LNCAP (cell line): ENCODE results near the gene PDZD2.

Source experiments
- CTCF ChIP-seq: fragments of 450-650 bp; IDR thresholded peaks from 2 replicates; pipeline ENCODE4 v1.5.1; 2017; ENCODE audit warnings: mild to moderate bottlenecking

The PDZD2 gene

GRCh38 chr5:32153723-32154122, 514.8 kb downstream of the PDZD2 start:
- no peak for TF ChIP-seq CTCF

GRCh38 chr5:32155211-32155610, 516.3 kb downstream of the PDZD2 start:
- no peak for TF ChIP-seq CTCF

GRCh38 chr5:32156635-32157034, 517.7 kb downstream of the PDZD2 start:
- no peak for TF ChIP-seq CTCF

GRCh38 chr5:32157078-32157477, 518.1 kb downstream of the PDZD2 start:
- TF ChIP-seq CTCF = no peak

- no peak for TF ChIP-seq CTCF
Measured at GRCh38 chr5:32158679-32158975, 519.7 kb downstream of the PDZD2 start.

- no peak for TF ChIP-seq CTCF
Measured at GRCh38 chr5:32159328-32160072, 520.6 kb downstream of the PDZD2 start.

- TF ChIP-seq CTCF = no peak
Measured at GRCh38 chr5:32160228-32160627, 521.3 kb downstream of the PDZD2 start.
